Sigmoid colon (tissue), 7 donors: Measurements from ENCODE around the gene RAG1. TPM values are rescaled to one million over a fixed set of nuclear protein-coding genes. Genes with fewer than 3 reads are reported as not detected.
A peak's percentile ranks its signal among the peaks of the same experiment; 100 is the strongest.

Experiments
- DNase-seq: peaks from one replicate; pipeline ENCODE4 v3.0.0-alpha.2; 2019
- H3K27ac ChIP-seq, 4 donors: fragments of 200-600 bp; sonication (generic); one replicate each; pipeline ENCODE4 v1.5.1; 2016 to 2019; ENCODE audit warnings: mild to moderate bottlenecking in 1 of 4
- H3K27me3 ChIP-seq, 3 donors: fragments of 200-600 bp; sonication (generic); one replicate each; pipeline ENCODE4 v1.5.1; 2019; ENCODE audit warnings: mild to moderate bottlenecking in 1 of 3
- H3K36me3 ChIP-seq, 4 donors: fragments of 200-600 bp; sonication (generic); one replicate each; pipeline ENCODE4 v1.5.1; 2016 to 2019
- H3K4me1 ChIP-seq, 4 donors: fragments of 200-600 bp; sonication (generic); one replicate each; pipeline ENCODE4 v1.5.1; 2017 to 2019
- H3K4me3 ChIP-seq, 4 donors: fragments of 200-600 bp; sonication (generic); one replicate each; pipeline ENCODE4 v1.5.1; 2017 to 2019; ENCODE audit warnings: mild to moderate bottlenecking in 2 of 4, moderate library complexity in 1 of 4
- H3K9me3 ChIP-seq, 4 donors: fragments of 200-600 bp in 3 of 4; sonication (generic) in 3 of 4; one replicate each; pipeline versions ENCODE4 v1.5.1 to v1.6.1; 2013 to 2019
- EP300 ChIP-seq, 4 donors: sonication (generic); formaldehyde crosslinking; IDR thresholded peaks; one replicate each; pipeline ENCODE4 v1.6.1; 2017; ENCODE audit warnings: antibody characterized with exemption in 4 of 4
- POLR2A ChIP-seq, 2 donors: fragments of 450-650 bp; IDR thresholded peaks; one replicate each; pipeline ENCODE4 v1.6.1; 2016; ENCODE audit warnings: antibody characterized with exemption in 2 of 2, mild to moderate bottlenecking in 2 of 2, moderate library complexity in 2 of 2
- POLR2AphosphoS5 ChIP-seq, 4 donors: sonication (generic); formaldehyde crosslinking; IDR thresholded peaks; one replicate each; pipeline ENCODE4 v1.6.1; 2017; ENCODE audit warnings: antibody characterized with exemption in 4 of 4
- WGBS, 2 donors: extraction: QIAGEN DNeasy Blood & Tissue Kit; methylation state at CpG; one replicate each; pipeline ENCODE4 v1.1.7; 2013; 5-methylcytosine and 5-hydroxymethylcytosine counted together
- intact Hi-C: fragments of 100-400 bp; cut with DNase I; formaldehyde crosslinking; loops from one replicate; pipeline ENCODE4 v1.15.1; 2023
- polyA plus RNA-seq, 3 donors: library from polyadenylated mRNA; stranded (reverse); fragments of 200-250 nt; gene quantifications; one replicate each; pipeline ENCODE4 v1.2.3, GENCODE V29; 2013
- total RNA-seq, 4 donors: library from RNA; depleted of rRNA; stranded (reverse); fragments of >200 nt; gene quantifications; one replicate each; pipeline ENCODE4 v1.1.0, GENCODE V29; 2016
- TF ChIP-seq, protein P1 (sequence below), 4 experiments: fragments of 450-650 bp in 3 of 4; fragments of 200-600 bp in 1 of 4; IDR thresholded peaks; one replicate each; pipeline ENCODE4 v1.5.1; 2016 to 2019; ENCODE audit warnings: antibody characterized with exemption in 4 of 4, mild to moderate bottlenecking in 3 of 4, moderate library complexity in 2 of 4
- donor health status: healthy with polysubstance abuse.
- donor health status: Bipolar disorder and iron deficiency.
- donor health status: healthy.

The RAG1 gene
- total and polyA plus RNA-seq, 7 donors: 0.22 to 1.6 (median 0.66) TPM

DNA sequence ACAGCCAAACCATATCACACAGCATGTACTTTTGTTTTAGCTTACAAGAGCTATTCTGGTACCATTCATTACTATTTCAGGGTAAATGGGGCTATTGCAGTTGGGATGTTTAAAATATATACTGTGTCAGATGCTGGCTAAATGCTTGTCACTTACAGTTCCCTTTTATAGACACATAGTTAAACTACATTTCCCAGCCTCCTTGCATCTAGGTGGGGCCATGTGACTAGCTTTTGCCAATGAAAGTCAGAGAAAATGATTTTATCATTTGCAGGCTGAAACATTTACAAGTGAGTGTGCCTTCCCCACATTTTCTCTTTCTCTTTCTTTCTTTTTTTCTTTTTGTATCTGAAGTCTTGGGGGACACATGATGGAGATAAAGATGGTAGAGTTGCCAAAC, 18.7 kb downstream of the RAG1 start:
- DNase-seq: no peak
- TF ChIP-seq POLR2A (IDR thresholded peaks at IDR 0.05): no peak
- Histone ChIP-seq H3K4me1 (no peaks in the 10 kb centered on the region), H3K27ac (no peak overlapping the region), H3K36me3 (no peaks in the 10 kb centered on the region), H3K4me3 (no peak overlapping the region), H3K9me3 (no peaks in the 10 kb centered on the region), H3K27me3 (no peaks in the 10 kb centered on the region)
- intact Hi-C loops: no loop called here

DNA sequence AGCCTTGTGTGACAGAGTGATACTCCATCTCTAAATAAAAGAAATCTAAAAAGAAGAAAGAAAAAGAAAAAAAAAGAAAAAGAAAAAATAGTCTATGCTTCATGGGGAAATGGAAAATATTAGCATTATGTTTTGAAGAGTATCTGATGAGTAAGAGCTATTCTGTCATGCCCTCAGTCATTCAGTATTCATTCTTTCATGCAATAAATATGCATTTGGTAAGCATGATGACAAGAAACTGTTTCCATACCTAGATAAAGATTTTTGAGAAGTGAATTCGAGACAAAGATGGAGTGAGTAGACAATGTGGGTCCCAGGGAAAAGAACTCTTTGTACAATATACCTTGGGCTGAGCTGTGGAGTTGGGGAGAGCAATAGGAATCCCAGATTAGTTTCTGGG, 20.3 kb downstream of the RAG1 start:
- TF ChIP-seq POLR2A (IDR thresholded peaks at IDR 0.05): no peak
- DNase-seq: no peak

DNA sequence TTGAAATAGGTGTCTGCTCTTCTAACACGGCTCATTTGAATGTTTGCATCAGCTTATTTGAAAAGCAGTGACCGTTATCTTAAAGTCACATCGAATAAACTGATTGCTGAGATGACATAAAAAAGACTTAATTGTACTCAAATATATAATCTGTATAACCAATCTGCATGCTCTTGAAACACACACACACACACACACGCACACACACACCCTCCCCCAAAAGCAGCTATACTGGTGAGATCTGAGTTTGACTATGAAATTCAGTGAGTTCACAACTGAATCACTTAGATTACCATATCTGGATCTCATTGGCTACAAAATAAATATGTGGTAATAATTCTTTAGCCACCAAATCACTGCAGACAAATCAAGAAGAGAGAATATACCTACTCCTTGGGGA, 22.7 kb downstream of the RAG1 start:
- 48 to 66% methylated on average over 4 of the region's 4 CpGs for WGBS, 2 donors
- Histone ChIP-seq H3K27ac (no peak overlapping the region), H3K9me3 (no peaks in the 10 kb centered on the region), H3K36me3 (no peaks in the 10 kb centered on the region), H3K27me3 (no peaks in the 10 kb centered on the region), H3K4me3 (no peak overlapping the region), H3K4me1 (peaks cover 0 to 11% (median 5%) of the 10 kb centered on the region in 4 donors)
- intact Hi-C loops: no loop called here
- no peak for TF ChIP-seq POLR2A (IDR thresholded peaks at IDR 0.05)
- TF ChIP-seq POLR2AphosphoS5 (IDR thresholded peaks at IDR 0.05): no peak
- TF ChIP-seq, protein P1, sequence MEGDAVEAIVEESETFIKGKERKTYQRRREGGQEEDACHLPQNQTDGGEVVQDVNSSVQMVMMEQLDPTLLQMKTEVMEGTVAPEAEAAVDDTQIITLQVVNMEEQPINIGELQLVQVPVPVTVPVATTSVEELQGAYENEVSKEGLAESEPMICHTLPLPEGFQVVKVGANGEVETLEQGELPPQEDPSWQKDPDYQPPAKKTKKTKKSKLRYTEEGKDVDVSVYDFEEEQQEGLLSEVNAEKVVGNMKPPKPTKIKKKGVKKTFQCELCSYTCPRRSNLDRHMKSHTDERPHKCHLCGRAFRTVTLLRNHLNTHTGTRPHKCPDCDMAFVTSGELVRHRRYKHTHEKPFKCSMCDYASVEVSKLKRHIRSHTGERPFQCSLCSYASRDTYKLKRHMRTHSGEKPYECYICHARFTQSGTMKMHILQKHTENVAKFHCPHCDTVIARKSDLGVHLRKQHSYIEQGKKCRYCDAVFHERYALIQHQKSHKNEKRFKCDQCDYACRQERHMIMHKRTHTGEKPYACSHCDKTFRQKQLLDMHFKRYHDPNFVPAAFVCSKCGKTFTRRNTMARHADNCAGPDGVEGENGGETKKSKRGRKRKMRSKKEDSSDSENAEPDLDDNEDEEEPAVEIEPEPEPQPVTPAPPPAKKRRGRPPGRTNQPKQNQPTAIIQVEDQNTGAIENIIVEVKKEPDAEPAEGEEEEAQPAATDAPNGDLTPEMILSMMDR (IDR thresholded peaks at IDR 0.05): no peak
- TF ChIP-seq EP300 (IDR thresholded peaks at IDR 0.05): no peak
- DNase-seq: no peak

More for the DNA sequence above, 20.3 kb downstream of the RAG1 start:
- intact Hi-C loops: no loop called here
- Histone ChIP-seq H3K27me3 (no peaks in the 10 kb centered on the region), H3K4me3 (no peak overlapping the region), H3K27ac (no peak overlapping the region), H3K36me3 (no peaks in the 10 kb centered on the region), H3K4me1 (no peaks in the 10 kb centered on the region), H3K9me3 (no peaks in the 10 kb centered on the region)
- 42 to 50% methylated on average over 1 of the region's 1 CpG for whole genome bisulfite sequencing, 2 donors

DNA sequence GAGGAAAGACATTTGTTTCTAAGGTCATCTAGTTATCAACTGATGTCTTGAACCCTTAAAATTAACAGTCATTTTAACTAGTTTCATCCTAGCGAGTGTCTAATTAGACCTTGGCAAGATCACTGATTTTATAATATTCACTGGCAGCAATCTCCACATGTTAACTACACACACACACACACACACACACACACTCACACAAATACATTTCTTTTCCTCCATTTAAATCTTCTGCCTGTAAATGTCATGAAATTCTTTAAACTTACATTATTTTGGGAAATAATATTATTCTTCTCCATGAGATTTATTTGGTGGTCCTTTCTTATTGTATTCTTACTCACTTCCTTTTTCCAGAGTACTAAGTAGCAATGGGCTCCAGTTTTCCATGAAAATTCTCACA, 23.6 kb downstream of the RAG1 start:
- 26 to 77% methylated on average over 1 of the region's 1 CpG for WGBS, 2 donors
- Histone ChIP-seq H3K4me3 (no peak overlapping the region), H3K36me3 (no peaks in the 10 kb centered on the region), H3K27ac (no peak overlapping the region), H3K27me3 (no peaks in the 10 kb centered on the region), H3K4me1 (peaks cover 0 to 16% (median 10%) of the 10 kb centered on the region in 4 donors), H3K9me3 (no peaks in the 10 kb centered on the region)
- intact Hi-C loops: no loop called here
- no peak for DNase-seq
- TF ChIP-seq EP300 (IDR thresholded peaks at IDR 0.05) (no peak), POLR2AphosphoS5 (IDR thresholded peaks at IDR 0.05) (no peak)

DNA sequence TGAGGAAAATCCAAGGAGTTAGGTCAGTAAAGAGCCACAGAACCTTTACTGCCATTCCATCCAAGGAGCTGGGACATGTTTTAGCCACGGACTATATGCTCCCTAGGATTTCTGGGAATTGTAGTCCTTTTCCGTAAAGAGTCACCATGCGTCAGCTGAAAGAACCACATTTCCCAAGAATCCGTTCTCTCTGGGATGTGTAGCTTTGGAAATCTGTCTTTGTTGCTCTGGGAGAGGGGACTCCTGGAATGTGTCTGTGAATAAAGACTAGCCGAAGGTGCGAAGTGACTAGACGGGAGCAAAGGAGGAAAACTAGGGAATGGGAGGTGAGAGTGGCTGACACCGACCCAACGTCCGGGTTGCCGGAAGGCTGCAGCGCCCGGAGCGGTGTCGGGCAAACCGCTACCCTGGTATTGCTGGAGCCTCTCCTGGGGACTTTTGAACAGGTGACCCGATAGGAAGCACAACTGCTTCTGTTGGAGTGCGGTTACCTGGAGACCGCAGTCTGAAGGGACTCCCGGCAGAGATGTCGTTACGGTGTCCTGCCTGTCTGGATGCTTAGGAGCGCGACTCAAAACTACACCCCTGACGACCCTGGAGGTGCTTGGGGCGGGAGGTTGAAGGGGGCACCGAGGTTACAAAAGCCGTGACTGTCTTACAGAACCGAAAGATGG, 26.6 kb downstream of the RAG1 start, which contains the start of gene IFTAP:
Gene IFTAP (plus strand): TSS at position 187 of the 674 bp plus-strand sequence. CDS start 15,602 bp downstream, outside the sequence.
- H3K27me3 ChIP-seq: no peaks in the 10 kb centered on the region
- TF ChIP-seq POLR2AphosphoS5 (IDR thresholded peaks at IDR 0.05) (peak in 3 of 4 donors; percentile 18 to 74 (median 34)), EP300 (IDR thresholded peaks at IDR 0.05) (no peak)
- peak within 1 kb of the TSS; percentile 66 to 71 (median 69) for H3K4me3 ChIP-seq
- DNase-seq: peak; percentile 68
- H3K27ac ChIP-seq: peak within 1 kb of the TSS; percentile 70 to 76 (median 74)
- WGBS, 2 donors: 1 to 2% methylated on average over 29 of the region's 29 CpGs
- no peaks in the 10 kb centered on the region for H3K9me3 ChIP-seq
- intact Hi-C loops: no loop called here
- H3K36me3 ChIP-seq: no peaks in the 10 kb centered on the region
- H3K4me1 ChIP-seq: peaks cover 0 to 17% (median 10%) of the 10 kb centered on the region in 4 donors

DNA sequence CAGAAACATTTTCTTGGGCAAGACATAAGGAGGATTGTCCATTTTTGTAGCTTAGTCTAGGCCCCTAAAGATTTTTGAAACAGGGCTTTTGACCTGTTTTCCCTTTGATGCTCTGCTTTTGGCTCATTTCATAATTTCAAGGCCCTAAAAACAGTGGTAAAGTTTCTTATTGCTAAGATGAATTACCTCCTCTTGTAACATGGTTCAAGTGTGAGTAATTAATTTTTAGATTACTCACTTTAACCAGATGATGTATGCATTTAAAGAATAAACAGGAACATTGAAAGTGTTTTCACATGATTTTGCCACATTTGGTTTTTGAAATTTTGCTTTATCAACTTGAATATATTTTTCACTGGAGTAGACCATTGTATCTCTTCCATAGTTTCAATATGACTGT, 29.1 kb downstream of the RAG1 start:
- TF ChIP-seq POLR2AphosphoS5 (IDR thresholded peaks at IDR 0.05) (no peak), POLR2A (IDR thresholded peaks at IDR 0.05) (no peak), EP300 (IDR thresholded peaks at IDR 0.05) (no peak)
- TF ChIP-seq, protein P1 (IDR thresholded peaks at IDR 0.05): no peak
- intact Hi-C loops: no loop called here

DNA sequence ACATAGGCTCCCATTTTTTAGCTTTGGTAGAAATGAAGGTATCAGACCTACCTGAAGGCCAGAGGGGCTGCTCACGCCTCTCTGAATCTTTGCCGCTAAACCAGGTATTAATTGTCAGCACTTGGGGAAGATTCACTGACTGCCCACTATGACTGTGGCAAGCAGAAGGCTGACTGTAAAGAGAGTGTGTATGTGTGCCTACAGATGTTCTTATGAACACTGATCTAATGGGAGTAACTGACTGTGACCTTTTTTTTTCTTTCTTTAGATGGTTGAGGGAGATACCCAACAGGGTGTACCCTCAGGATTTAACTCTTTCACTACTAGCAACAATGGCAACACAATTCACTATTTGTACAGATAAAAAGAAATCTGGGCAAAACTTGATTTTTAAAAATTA, 30.2 kb downstream of the RAG1 start, which contains the start of gene RAG2:
Gene RAG2 (minus strand): TSS at position 186 of the 400 bp plus-strand sequence. CDS start 4,068 bp downstream, outside the sequence.
- Histone ChIP-seq H3K27ac (no peak within 1 kb of the TSS), H3K4me3 (no peak within 1 kb of the TSS), H3K4me1 (peaks cover 0 to 17% (median 10%) of the 10 kb centered on the region in 4 donors), H3K36me3 (no peaks in the 10 kb centered on the region), H3K27me3 (no peaks in the 10 kb centered on the region), H3K9me3 (no peaks in the 10 kb centered on the region)
- TF ChIP-seq POLR2AphosphoS5 (IDR thresholded peaks at IDR 0.05) (no peak), EP300 (IDR thresholded peaks at IDR 0.05) (no peak), POLR2A (IDR thresholded peaks at IDR 0.05) (no peak)
- TF ChIP-seq, protein P1 (IDR thresholded peaks at IDR 0.05): no peak
- intact Hi-C loops: no loop called here
- DNase-seq: no peak
- 62 to 93% methylated on average over 2 of the region's 2 CpGs for WGBS, 2 donors

More for the DNA sequence above, 29.1 kb downstream of the RAG1 start:
- Histone ChIP-seq H3K27me3 (no peaks in the 10 kb centered on the region), H3K4me1 (peaks cover 0 to 17% (median 10%) of the 10 kb centered on the region in 4 donors), H3K9me3 (no peaks in the 10 kb centered on the region), H3K36me3 (no peaks in the 10 kb centered on the region), H3K4me3 (no peak overlapping the region), H3K27ac (no peak overlapping the region)
- no peak for DNase-seq
